Dedifferentiated amniotic fluid mesenchymal stem cell (primary cell): ENCODE measurements around the gene REC114.
"Not testable (repeated sequence)": the region's sequence is repeated elsewhere in the genome, so short reads cannot be mapped to it uniquely, and the experiment has no call there.

Experiments used
- DNase-seq: peaks from one replicate; pipeline ENCODE4 v3.0.0-alpha.2; 2016; ENCODE audit errors: extremely low spot score

REC114 gene, protein sequence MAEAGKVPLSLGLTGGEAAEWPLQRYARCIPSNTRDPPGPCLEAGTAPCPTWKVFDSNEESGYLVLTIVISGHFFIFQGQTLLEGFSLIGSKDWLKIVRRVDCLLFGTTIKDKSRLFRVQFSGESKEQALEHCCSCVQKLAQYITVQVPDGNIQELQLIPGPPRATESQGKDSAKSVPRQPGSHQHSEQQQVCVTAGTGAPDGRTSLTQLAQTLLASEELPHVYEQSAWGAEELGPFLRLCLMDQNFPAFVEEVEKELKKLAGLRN

DNA sequence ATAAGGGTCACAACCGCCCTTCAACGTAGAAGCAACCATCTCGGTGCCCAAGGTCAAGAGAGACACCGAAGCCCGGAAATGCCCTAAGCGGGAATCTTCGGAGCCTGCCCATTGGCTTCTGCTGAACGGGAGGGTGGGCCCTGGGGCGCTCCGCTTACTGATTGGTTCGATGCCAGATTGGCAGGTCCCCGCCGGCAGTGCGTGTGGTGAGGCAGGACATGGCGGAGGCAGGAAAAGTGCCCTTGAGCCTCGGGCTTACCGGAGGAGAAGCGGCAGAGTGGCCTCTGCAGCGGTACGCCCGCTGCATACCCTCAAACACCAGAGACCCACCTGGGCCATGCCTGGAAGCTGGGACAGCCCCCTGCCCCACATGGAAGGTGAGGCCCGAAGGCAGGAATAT lies at the start of gene REC114:
TSS of gene REC114 (plus strand) at position 197 of the 400 bp plus-strand sequence. CDS start at position 219, 22 bp downstream.
- no peak for DNase-seq

DNA sequence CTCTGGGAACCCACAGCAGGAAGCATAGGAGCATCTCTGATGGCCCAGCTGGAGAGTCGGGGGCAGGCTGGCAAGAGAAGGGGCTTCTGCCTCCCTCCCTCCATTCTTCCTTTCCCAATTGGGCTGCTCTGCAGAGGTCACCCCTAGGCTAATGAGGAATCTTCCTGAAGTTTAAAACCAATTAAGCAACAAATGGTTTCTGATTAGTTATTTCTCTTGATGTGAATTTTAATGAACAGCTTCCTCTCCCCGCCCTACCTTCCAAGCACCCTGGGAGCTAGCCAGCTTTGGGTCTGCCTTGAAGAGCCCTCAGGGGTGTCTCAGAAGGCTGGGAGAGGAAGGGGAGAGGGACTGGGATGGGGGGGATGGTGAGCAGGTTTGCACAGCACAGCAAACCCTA lies 49.6 kb upstream of the REC114 start:
- DNase-seq: no peak

DNA sequence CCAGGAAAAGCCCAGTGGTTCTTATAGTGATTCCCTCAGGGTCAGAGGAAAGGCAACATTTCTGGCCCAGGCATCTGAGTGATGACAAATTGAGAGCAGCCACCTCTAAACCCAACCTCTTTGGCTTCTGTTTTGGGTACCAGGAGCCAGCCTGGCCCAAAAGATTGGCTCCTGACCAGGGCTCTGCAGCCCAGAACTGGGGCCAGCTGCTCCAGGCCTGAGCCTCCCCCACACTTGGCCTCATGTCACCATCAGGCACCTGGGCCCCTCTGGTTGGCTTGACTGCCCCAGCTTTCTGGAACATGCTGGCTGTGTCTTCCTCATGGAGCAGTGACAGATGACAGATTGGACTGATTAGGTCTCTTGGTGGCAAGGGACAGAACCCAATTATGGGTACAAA lies 48.2 kb upstream of the REC114 start:
- no peak for DNase-seq

DNA sequence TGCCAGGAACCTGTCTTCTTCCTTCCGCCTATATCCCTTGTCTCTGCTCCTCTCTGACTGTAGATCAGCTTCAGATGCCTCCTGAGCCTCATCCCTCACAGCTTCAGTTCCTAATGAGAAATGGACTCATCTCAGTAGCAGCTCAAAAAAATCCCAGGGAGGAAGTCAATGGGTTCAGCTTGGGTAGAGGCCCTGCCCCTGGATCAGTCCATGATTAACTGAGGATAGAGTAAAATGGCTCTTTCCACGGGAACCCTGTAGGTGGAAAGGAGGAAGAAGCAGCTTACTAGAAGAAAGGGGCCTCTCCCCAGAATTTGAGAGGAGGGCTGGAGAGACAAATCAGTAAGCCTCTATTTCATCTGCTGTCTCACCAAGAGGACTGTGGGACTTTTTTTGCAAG lies 47.3 kb upstream of the REC114 start:
- DNase-seq: no peak

DNA sequence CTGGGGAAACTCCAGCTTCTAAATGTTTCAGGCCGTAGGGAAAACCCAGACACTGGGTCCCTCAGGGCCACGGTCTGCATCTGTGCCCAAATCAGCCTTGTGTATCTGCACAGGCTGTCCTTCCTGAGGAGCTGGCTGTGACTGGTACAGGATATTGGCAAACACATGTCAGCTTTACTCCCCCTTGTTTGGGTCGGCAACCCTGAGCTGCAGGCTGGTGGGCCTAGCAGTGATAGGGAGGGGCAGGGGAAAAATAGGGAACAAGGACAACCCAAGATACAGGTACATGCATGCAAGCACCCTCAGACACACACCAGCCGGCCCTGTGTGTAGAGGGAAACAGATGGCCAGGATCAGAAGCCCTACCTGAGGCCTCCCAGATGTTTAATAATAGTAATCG lies 45.5 kb upstream of the REC114 start:
- DNase-seq: no peak

DNA sequence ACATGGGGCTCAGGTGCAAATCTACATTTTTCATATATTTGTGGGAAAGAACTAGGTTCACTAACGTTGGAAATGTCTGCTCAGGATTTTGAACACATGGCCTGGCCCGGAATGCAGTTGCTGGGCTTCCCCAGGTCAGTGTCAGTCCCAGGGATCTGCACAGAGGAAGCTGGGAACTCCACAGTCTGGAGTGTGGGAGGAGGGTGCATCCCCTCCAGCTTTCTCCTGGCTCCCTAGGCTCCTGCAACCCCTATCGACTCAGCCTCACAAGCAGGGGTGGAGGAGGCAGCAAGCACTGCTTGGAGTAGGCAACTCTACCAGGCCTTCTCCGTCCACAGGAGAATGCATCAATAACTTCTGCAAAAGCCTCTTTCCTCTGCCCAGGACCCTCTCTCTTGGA lies 44.1 kb upstream of the REC114 start:
- no peak for DNase-seq

DNA sequence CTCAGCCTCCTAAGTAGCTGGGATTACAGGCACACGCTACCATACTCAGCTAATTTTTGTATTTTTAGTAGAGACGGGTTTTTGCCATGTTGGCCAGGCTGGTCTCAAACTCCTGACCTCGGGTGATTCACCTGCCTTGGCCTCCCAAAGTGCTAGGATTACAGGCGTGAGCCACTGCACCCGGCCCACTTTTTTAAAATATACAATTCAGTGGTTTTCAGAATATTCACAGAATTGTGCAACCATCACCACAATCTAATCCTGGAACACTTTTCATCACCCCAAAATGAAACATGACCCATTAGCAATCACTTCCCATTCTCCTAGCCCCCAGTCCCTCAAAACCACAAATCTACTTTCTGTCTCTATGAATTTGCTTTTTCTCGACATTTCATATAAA lies 42.7 kb upstream of the REC114 start:
- not testable (repeated sequence) for DNase-seq

DNA sequence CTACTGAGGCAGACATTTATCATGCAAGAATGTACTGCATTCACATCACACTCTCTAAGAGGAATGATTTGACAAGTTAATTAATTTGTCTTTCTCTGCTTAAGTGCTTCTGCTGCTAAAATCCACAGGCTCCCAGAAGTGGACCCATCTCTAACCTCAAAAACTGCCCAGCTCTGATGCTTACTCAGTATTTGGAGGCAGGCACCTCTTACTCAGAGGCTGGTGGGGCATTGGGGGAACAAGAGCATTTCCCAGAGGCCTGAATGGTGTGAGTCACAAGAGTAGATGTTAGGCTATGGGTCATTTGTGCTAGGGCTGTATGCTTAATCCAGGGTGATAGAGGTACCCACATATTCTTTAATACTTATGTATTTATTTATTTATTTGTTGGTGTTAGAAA lies 39.8 kb upstream of the REC114 start:
- DNase-seq: no peak

DNA sequence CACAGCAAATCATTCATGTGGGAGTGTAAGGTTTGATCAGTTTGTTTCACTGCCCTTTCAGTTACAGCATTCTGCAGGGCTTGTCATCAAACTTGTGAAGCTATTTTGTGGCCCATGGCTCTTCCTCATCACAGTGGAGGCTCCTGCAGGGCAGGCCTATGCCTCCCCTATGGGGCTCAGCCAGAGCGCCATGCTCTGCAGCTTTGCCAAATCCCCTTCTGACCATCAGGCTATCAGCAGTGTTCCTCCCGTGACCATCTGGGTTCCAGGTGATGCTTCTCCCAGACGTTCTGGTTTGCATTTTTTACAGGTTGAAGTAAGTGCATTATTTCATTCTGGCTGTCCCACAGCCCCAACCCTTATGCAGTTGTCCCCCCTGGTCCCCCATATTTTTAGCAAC lies 28.1 kb upstream of the REC114 start:
- DNase-seq: no peak

DNA sequence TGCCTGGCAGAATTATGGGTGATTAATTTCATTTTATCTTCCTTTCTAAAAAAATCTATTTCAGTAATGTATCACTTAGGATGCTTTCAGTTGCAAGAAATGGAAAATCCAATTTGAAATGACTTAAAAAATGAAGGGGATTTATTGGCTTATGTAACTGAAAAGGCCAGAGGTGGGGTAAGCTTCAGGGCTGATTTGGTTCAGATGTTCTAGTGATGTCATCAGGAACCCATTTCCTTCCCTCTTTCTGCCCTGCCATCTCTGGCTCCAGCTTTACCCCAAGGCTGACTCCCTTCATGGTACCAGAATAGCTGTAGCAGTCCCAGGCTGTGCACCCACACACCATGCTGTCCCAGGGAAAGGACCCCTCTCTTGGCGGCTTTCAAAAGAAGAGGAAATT lies 18.5 kb upstream of the REC114 start:
- no peak for DNase-seq

DNA sequence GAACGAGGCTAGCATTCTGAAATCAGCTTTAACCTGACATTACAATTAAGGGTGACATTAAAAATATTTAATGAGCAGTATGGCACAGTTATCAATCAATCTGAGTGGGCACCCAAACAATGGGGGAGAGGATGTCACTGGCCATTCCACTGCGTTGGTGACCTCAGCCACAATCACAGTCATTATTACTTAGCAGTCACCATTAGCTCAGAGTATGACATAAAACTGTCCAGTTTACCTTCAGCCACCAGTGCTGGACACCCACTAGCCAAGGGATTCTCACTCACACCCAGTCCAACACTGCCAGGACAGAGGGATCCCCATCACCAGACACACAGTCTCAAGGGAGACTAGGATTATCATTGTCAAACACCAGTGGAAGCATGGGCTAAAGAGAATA lies 17.5 kb upstream of the REC114 start:
- DNase-seq: no peak

DNA sequence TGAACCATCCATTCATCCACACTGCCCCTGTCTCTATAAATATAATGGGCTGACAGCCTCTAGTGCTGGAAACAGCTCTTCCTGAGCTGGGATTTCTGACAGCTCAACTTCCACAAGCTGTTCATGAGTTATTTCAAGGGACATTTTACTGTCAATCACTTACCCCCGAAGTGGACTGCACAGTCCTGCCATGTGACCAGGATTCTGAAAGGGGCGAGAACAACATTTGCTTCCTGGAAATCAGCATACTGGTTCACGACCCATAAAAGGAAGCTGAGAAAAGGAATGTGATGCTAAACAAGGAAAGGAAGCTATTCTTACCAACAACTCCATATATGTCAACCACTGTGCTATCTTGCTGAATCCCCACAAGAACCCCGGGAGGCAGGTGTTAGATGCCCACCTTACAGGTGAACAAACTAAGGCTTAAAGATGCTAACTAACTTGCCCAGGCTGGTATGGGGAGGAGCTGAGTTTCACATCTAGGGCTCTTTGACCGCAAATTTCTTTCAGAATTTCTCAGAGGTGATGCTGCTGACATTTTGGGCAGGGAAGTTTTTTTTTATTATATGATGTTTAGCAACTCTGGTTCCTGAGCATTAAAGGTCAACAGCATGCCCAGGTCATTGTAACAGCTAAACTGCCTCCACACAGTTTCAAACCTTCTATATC lies 16.5 kb upstream of the REC114 start:
- DNase-seq: no peak

DNA sequence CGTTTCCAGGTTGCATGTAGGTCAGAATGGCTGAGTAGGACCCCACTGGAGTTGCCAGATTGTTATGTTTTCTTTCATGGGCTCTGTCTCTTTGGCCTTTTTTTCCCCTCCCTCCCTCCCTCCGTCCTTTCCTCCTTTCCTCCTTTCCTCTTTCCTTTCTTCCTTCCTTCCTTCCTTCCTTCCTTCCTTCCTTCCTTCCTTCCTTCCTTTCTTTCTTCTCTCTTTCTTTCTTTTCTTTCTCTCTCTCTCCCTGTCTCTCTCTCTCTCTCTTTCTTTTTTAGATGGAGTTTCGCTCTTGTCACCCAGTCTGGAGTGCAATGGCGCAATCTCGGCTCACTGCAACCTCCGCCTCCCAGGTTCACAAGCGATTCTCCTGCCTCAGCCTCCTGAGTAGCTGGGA lies 11.6 kb upstream of the REC114 start:
- not testable (repeated sequence) for DNase-seq

DNA sequence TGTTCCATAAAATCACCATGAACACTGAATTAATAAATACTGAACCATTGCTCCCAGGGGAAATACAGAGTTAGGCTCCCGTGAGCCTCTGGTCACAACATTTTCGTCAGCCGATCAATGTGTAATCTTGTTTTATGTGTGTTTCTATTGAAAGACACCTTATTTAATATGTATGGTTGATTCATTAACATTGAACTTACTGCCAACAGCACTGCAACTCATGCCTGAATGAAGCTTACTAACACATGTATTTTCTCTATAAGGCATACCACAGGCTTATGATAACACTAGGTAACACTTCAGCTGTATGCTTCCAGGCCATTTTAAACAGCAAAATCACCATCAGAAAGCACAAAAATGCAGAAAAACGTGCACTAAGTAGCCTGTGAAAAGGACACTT lies 9.1 kb upstream of the REC114 start:
- DNase-seq: no peak

DNA sequence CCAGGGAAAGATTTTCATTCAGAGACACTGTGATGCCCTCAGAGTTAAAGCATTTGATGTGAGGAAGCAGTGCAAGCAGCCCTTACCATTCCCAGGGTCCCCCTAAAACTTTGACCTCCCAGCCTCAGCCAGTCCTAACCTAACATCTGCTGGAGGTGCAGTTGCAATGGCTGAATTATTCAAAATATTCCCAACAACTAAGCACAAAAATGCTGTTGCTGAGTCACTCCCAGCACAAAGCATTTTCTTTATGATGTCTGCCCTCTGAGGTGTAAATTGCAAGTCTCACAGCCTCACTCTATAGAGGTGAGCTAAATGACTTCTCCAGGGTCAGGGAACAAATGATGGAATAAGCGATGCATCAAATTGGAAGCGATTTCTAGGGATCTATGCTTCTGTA lies 6.4 kb upstream of the REC114 start:
- no peak for DNase-seq

DNA sequence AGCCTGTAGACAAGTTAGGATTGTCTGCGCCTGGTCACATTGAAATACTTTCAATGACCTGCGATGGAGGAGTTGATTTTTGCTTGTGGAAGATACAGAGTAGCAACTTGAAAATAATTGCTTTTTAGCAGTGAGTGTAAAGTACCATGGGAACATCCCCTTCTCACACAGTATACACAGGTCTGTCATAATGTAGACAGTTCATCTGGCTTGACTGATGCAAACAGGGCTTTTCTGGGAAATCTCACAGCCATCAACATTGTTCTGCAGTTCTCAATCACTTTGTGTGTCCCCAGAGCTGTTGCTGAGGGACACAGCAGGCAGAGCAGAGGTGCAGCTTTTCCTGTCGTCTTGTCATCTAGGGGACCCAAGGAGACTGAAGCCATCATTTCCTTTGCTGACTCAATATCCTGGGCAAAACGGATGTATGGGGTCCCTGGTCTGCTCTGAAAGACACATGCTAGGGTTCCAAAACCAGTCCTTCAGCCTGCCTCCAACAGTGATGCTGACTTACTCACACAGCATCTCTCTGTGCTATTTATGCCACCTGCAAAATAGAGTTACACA lies 5.3 kb upstream of the REC114 start:
- DNase-seq: no peak

DNA sequence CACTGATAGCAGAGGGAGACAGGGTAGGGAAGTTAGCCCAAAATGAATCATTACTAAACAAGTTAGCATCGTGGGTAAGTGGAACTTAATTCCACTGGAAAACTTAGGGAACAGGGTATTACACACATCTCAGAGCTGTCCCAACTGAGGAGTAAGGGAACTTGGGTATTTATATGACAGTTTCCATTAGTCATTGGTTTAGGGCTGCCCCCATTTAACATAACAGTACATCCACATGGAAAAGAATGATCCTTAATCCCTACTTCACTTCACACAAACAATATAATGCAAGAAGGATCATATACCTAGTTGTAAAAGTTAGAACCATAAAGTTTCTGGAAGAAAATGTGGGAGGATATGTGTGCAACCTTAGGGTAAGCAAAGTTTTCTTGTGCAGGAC lies 4.3 kb upstream of the REC114 start:
- DNase-seq: no peak

DNA sequence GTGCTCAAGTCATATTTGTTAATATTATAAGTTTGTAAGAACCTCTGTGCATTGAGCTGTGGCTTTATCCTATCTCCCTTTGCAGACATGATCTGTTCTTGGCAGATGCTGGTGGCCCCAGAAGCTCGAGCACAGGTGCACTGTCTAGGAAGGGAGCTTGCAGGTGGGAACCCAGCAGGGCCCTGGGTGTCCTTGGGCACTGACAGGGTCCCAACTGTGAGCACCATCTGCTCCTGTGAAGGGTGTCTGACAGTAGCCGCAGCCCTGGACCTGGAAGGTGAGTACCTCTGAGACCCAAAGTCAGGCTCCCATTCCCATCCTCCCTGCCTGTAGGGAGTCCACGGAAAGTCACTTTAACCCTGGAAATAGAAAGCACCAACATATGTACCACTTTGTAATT lies 2.4 kb upstream of the REC114 start:
- no peak for DNase-seq

DNA sequence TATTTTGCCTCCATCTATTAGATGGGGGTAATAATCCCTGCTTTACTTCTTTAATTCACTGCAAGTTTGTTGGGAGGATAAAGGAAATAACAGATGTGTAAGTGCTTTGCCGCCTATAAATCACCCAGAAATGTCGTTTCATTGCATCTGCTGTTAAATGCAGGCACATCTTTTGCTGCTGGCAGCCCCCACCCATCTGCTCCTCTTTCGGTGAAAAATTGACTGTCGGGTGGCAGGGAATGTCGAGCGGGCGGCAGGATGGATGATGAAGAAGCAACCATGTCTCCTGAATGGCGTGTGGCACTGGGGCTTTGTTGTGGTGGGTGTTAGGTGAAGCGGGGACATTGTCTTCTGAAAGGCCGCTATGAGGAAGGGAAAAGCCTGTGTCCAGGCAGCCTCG lies 543 bp upstream of the REC114 start:
- no peak for DNase-seq

DNA sequence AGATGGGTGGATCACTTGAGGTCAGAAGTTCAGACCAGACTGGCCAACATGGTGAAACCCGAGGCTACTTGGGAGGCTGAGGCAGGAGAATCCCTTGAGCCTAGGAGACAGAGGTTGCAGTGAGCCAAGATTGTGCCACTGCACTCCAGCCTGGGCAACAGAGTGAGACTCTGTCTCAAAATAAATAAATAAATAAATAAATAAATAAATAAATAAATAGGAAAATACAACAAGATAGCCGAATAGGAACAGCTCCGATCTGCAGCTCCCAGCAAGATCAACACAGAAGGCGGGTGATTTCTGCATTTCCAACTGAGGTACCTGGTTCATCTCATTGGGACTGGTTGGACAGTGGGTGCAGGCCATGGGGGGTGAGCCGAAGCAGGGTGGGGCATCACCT lies 4.5 kb downstream of the REC114 start:
- DNase-seq: not testable (repeated sequence)

DNA sequence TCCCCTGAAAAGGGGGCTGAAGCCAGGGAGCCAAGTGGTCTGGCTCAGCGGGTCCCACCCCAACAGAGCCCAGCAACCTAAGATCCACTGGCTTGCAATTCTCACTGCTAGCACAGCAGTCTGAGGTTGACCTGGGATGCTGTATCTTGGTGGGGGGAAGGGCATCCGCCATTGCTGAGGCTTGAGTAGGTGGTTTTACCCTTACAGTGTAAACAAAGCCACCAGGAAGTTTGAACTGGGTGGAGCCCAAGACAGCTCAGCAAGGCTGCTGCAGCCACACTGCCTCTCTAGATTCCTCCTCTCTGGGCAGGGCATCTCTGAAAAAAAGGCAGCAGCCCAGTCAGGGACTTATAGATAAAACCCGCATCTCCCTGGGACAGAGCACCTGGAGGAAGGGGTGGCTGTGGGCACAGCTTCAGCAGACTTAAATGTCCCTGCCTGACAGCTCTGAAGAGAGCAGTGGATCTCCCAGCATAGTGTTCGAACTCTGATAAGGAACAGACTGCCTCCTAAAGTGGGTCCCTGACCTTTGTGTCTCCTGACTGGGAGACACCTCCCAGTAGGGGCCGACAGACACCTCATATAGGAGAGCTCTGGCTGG lies 5.3 kb downstream of the REC114 start:
- DNase-seq: not testable (repeated sequence)

DNA sequence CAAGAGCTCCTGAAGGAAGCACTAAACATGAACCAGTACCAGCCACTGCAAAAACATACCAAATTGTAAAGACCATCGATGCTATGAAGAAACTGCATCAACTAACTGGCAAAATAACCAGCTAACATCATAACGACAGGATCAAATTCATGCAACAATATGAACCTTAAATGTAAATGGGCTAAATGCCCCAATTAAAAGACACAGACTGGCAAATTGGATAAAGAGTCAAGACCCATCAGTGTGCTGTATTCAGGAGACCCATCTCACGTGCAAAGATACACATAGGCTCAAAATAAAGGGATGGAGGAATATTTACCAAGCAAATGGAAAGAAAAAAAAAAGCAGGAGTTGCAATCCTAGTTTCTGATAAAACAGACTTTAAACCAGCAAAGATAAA lies 7.0 kb downstream of the REC114 start:
- not testable (repeated sequence) for DNase-seq

DNA sequence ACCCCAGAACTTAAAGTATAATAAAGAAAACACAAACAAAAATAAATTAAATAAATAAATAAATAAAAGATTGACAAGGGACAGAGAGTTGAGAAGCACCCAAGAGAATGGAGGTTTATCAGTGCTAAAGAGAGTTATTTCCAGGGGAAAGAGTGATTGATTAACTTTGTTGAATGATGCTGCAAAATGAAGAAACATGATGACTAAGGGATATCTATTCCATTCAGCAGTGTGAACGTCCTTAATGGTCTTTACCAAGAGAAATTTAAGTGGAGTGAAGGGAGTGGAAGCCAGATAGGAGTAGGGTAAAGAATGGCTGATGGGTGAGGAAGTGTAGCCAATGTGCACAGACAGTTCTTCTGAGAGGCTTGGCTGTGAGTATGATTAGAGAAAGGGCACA lies 11.1 kb downstream of the REC114 start:
- DNase-seq: no peak
